ENCODE results near the gene TGM2.

Gene TGM2

DNA sequence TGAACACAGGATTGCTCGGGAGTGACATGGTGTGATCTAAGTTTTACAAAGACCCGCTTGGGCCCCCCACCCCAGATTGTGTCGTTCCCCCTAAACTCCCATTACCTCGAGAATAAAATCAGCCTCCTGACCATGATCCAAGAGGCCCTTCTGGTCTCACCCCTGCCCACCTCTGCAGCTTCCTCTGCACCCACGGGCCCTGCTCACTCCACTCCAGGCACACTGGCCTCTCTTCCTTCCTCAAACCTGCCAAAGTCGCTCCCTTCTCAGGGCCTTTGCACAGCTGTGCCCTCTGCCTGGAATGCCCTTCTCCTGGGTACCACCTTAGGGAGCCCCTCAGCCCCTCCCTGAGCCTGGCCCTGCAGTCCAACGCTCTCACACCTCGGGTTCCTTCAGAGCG is 17.9 kb downstream of the TGM2 start:
- no peak overlapping the region for H2AFZ ChIP-seq (ENCODE audit: insufficient read depth, low read length, poor library complexity)
- H3K79me2 ChIP-seq (ENCODE audit: control insufficient read depth, insufficient read depth, low read length, poor library complexity): no peaks in the 10 kb centered on the region
- no peak overlapping the region for H2AK5ac ChIP-seq (ENCODE audit: low read length)

DNA sequence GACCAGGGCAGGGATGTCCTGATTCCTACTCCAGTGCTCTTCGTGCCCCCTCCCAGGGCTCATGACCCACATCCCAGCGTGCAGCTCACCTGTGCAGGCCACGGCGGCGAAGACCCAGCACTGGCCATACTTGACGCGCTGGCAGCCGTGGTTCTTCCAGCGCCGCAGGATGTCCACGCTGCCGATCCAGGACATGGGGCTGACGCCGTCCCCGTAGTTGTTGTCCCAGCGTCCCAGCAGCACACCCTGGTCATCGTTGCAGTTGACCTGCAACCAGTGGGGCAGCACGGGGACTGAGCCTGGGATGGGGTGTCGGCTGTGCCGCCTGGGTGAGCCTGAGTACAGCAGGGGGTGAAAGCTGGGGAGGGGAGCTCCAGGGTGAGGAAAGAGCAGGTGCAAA is 18.4 kb downstream of the TGM2 start:
- Histone ChIP-seq H3K9ac (ENCODE audit: low read length) (no peak overlapping the region), H3K4me1 (ENCODE audit: control insufficient read depth in 1 of 2, insufficient read depth in 2 of 2, low read length in 2 of 2) (peaks cover 16 to 25% of the 10 kb centered on the region in 2 experiments), H2AFZ (ENCODE audit: insufficient read depth, low read length, poor library complexity) (no peak overlapping the region), H2BK12ac (ENCODE audit: low read length) (no peak overlapping the region), H3K23ac (ENCODE audit: low read length) (no peak overlapping the region), H2BK120ac (ENCODE audit: insufficient read depth, low read length, poor library complexity) (no peak overlapping the region), H2BK5ac (ENCODE audit: low read depth, low read length, poor library complexity) (no peak overlapping the region), H3K4me3 (ENCODE audit: low read depth, low read length) (no peak overlapping the region), H3K27me3 (ENCODE audit: insufficient read depth, low read length) (no peaks in the 10 kb centered on the region), H3K4me2 (ENCODE audit: low read length) (no peak overlapping the region), H4K12ac (ENCODE audit: low read depth, low read length) (no peak overlapping the region), H3K79me1 (ENCODE audit: low read length) (peaks cover 4% of the 10 kb centered on the region), H3K4ac (ENCODE audit: low read depth, low read length) (no peak overlapping the region), H3K79me2 (ENCODE audit: control insufficient read depth, insufficient read depth, low read length, poor library complexity) (no peaks in the 10 kb centered on the region), H2AK5ac (ENCODE audit: low read length) (no peak overlapping the region), H3K27ac (ENCODE audit: low read depth, low read length) (no peak overlapping the region), H4K8ac (ENCODE audit: low read depth, low read length) (no peak overlapping the region), H3K18ac (ENCODE audit: low read length) (no peak overlapping the region), H3K36me3 (ENCODE audit: control insufficient read depth in 1 of 2, insufficient read depth in 2 of 2, low read length in 2 of 2) (peaks cover 65 to 80% of the 10 kb centered on the region in 2 experiments), H3K9me3 (ENCODE audit: insufficient read depth, low read depth, low read length) (peaks cover 4% of the 10 kb centered on the region), H3K14ac (ENCODE audit: low read length) (no peak overlapping the region), H4K91ac (ENCODE audit: low read depth, low read length) (no peak overlapping the region)
- DNase-seq: no peak
- WGBS (ENCODE audit: extremely low coverage, insufficient coverage, insufficient read length): no CpG with 5 or more reads among the region's 20 CpGs

More for the DNA sequence above, 17.9 kb downstream of the TGM2 start:
- Histone ChIP-seq H3K4me3 (ENCODE audit: low read depth, low read length) (no peak overlapping the region), H2BK120ac (ENCODE audit: insufficient read depth, low read length, poor library complexity) (no peak overlapping the region), H3K9me3 (ENCODE audit: insufficient read depth, low read depth, low read length) (peaks cover 4% of the 10 kb centered on the region), H3K14ac (ENCODE audit: low read length) (no peak overlapping the region), H3K18ac (ENCODE audit: low read length) (no peak overlapping the region), H2BK5ac (ENCODE audit: low read depth, low read length, poor library complexity) (no peak overlapping the region), H4K12ac (ENCODE audit: low read depth, low read length) (no peak overlapping the region), H3K36me3 (ENCODE audit: control insufficient read depth in 1 of 2, insufficient read depth in 2 of 2, low read length in 2 of 2) (peaks cover 63 to 79% of the 10 kb centered on the region in 2 experiments), H3K27ac (ENCODE audit: low read depth, low read length) (no peak overlapping the region), H3K23ac (ENCODE audit: low read length) (no peak overlapping the region), H3K27me3 (ENCODE audit: insufficient read depth, low read length) (no peaks in the 10 kb centered on the region), H3K4me2 (ENCODE audit: low read length) (no peak overlapping the region), H4K8ac (ENCODE audit: low read depth, low read length) (no peak overlapping the region), H3K4me1 (ENCODE audit: control insufficient read depth in 1 of 2, insufficient read depth in 2 of 2, low read length in 2 of 2) (peaks cover 16 to 21% of the 10 kb centered on the region in 2 experiments), H3K4ac (ENCODE audit: low read depth, low read length) (no peak overlapping the region), H2BK12ac (ENCODE audit: low read length) (no peak overlapping the region), H3K9ac (ENCODE audit: low read length) (no peak overlapping the region), H3K79me1 (ENCODE audit: low read length) (peaks cover 4% of the 10 kb centered on the region), H4K91ac (ENCODE audit: low read depth, low read length) (no peak overlapping the region)
- DNase-seq: no peak
- no CpG with 5 or more reads among the region's 9 CpGs for WGBS (ENCODE audit: extremely low coverage, insufficient coverage, insufficient read length)

DNA sequence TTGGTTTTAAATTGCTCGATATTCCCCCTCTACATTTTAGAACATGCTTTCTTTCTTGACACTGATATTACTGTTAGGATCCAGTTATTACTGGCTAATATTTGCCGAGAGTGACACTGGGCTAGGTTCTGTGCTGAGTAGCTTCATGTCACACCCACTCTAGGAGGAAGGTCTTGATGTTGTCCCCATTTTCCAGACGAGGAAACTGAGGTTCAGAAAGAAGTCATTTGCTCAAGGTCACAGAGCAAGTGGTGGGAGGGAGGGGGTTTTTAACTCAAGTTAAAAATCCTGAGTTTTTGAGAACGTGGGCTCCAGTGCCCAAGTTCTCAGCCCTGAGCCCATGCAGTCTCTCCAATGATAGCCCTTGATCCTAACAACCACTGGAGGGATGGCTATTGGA is 18.9 kb downstream of the TGM2 start:
- no CpG with 5 or more reads among the region's 4 CpGs for WGBS (ENCODE audit: extremely low coverage, insufficient coverage, insufficient read length)
- H3K27ac ChIP-seq (ENCODE audit: low read depth, low read length): no peak overlapping the region
- no peak overlapping the region for H4K12ac ChIP-seq (ENCODE audit: low read depth, low read length)
- H3K14ac ChIP-seq (ENCODE audit: low read length): no peak overlapping the region
- H3K79me2 ChIP-seq (ENCODE audit: control insufficient read depth, insufficient read depth, low read length, poor library complexity): no peaks in the 10 kb centered on the region
- no peak overlapping the region for H2BK12ac ChIP-seq (ENCODE audit: low read length)
- no peak overlapping the region for H2BK5ac ChIP-seq (ENCODE audit: low read depth, low read length, poor library complexity)
- H3K27me3 ChIP-seq (ENCODE audit: insufficient read depth, low read length): no peaks in the 10 kb centered on the region
- H3K18ac ChIP-seq (ENCODE audit: low read length): no peak overlapping the region
- no peak overlapping the region for H2AK5ac ChIP-seq (ENCODE audit: low read length)
- no peak overlapping the region for H3K4me3 ChIP-seq (ENCODE audit: low read depth, low read length)
- no peak overlapping the region for H3K9ac ChIP-seq (ENCODE audit: low read length)
- H3K36me3 ChIP-seq (ENCODE audit: control insufficient read depth in 1 of 2, insufficient read depth in 2 of 2, low read length in 2 of 2): peaks cover 65 to 79% of the 10 kb centered on the region in 2 experiments
- no peak overlapping the region for H4K8ac ChIP-seq (ENCODE audit: low read depth, low read length)
- no peak overlapping the region for H4K91ac ChIP-seq (ENCODE audit: low read depth, low read length)
- H2AFZ ChIP-seq (ENCODE audit: insufficient read depth, low read length, poor library complexity): no peak overlapping the region
- peaks cover 16 to 25% of the 10 kb centered on the region in 2 experiments for H3K4me1 ChIP-seq (ENCODE audit: control insufficient read depth in 1 of 2, insufficient read depth in 2 of 2, low read length in 2 of 2)
- no peak overlapping the region for H2BK120ac ChIP-seq (ENCODE audit: insufficient read depth, low read length, poor library complexity)
- H3K4me2 ChIP-seq (ENCODE audit: low read length): no peak overlapping the region
- no peak for DNase-seq
- no peak overlapping the region for H3K4ac ChIP-seq (ENCODE audit: low read depth, low read length)
- peaks cover 4% of the 10 kb centered on the region for H3K79me1 ChIP-seq (ENCODE audit: low read length)
- H3K9me3 ChIP-seq (ENCODE audit: insufficient read depth, low read depth, low read length): peaks cover 4% of the 10 kb centered on the region
- no peak overlapping the region for H3K23ac ChIP-seq (ENCODE audit: low read length)

DNA sequence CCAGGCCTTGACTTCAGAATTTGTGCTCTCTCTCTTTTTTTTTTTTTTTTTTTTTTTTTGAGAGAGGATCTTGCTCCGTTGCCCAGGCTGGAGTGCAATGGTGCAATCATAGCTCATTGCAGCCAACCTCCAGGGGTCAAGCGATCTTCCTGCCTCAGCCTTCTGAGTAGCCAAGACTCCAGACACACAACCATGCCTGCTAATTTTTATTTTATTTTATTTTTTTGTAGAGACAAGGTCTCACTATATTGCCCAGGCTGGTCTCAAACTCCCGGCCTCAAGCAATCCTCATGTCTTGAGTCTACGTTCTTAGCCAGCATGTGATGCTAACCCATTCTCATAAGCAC is 19.4 kb downstream of the TGM2 start:
- no peak overlapping the region for H3K4me2 ChIP-seq (ENCODE audit: low read length)
- no CpG with 5 or more reads among the region's 4 CpGs for WGBS (ENCODE audit: extremely low coverage, insufficient coverage, insufficient read length)
- no peaks in the 10 kb centered on the region for H3K79me2 ChIP-seq (ENCODE audit: control insufficient read depth, insufficient read depth, low read length, poor library complexity)
- H2BK5ac ChIP-seq (ENCODE audit: low read depth, low read length, poor library complexity): no peak overlapping the region
- H3K4ac ChIP-seq (ENCODE audit: low read depth, low read length): no peak overlapping the region
- peaks cover 16 to 25% of the 10 kb centered on the region in 2 experiments for H3K4me1 ChIP-seq (ENCODE audit: control insufficient read depth in 1 of 2, insufficient read depth in 2 of 2, low read length in 2 of 2)
- no peak overlapping the region for H4K91ac ChIP-seq (ENCODE audit: low read depth, low read length)
- peaks cover 4% of the 10 kb centered on the region for H3K9me3 ChIP-seq (ENCODE audit: insufficient read depth, low read depth, low read length)
- peaks cover 4% of the 10 kb centered on the region for H3K79me1 ChIP-seq (ENCODE audit: low read length)
- H3K4me3 ChIP-seq (ENCODE audit: low read depth, low read length): no peak overlapping the region
- no peak overlapping the region for H4K12ac ChIP-seq (ENCODE audit: low read depth, low read length)
- peaks cover 65 to 78% of the 10 kb centered on the region in 2 experiments for H3K36me3 ChIP-seq (ENCODE audit: control insufficient read depth in 1 of 2, insufficient read depth in 2 of 2, low read length in 2 of 2)
- no peak for DNase-seq
- H2AK5ac ChIP-seq (ENCODE audit: low read length): no peak overlapping the region
- H3K14ac ChIP-seq (ENCODE audit: low read length): no peak overlapping the region
- H3K18ac ChIP-seq (ENCODE audit: low read length): no peak overlapping the region
- no peak overlapping the region for H2BK12ac ChIP-seq (ENCODE audit: low read length)
- no peak overlapping the region for H3K27ac ChIP-seq (ENCODE audit: low read depth, low read length)
- H3K23ac ChIP-seq (ENCODE audit: low read length): no peak overlapping the region
- no peaks in the 10 kb centered on the region for H3K27me3 ChIP-seq (ENCODE audit: insufficient read depth, low read length)
- H2BK120ac ChIP-seq (ENCODE audit: insufficient read depth, low read length, poor library complexity): no peak overlapping the region
- H3K9ac ChIP-seq (ENCODE audit: low read length): no peak overlapping the region
- no peak overlapping the region for H4K8ac ChIP-seq (ENCODE audit: low read depth, low read length)
- H2AFZ ChIP-seq (ENCODE audit: insufficient read depth, low read length, poor library complexity): no peak overlapping the region

Measured in trophoblast cell (in vitro differentiated cells and primary cell).